ENCODE results near the gene ID4.

ID4 gene

DNA sequence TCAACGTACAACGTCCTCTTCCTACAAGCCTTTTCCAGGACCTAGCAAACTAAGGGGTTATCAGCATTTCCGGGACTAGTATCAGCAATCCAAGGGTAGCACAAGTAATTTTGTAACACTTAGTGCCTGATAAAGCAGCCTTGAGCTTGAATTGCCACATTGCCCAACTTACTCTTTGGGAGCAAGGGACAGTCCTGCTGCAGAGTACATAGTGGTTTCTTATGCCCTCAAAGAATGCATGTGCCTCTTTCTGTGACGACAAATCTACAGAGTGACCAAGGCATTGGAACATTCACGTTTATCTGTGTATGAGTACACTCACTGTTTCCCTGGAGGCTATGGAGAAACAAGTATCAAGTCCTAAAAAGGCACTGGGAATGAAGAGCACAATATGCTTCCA lies 3.2 kb upstream of the ID4 start:
- H2BK120ac ChIP-seq (ENCODE audit: low read depth, low read length), result no peak overlapping the region
- no peak overlapping the region for H3K18ac ChIP-seq (ENCODE audit: low read length)
- no peaks in the 10 kb centered on the region for H3K27me3 ChIP-seq (ENCODE audit: control insufficient read depth in 3 of 3, insufficient read depth in 3 of 3, low read depth in 1 of 3, low read length in 3 of 3)
- no peak overlapping the region for H3K4me3 ChIP-seq (ENCODE audit: low read length in 2 of 2)
- H3K4me1 ChIP-seq (ENCODE audit: control insufficient read depth in 2 of 2, insufficient read depth in 1 of 2, low read depth in 1 of 2, low read length in 2 of 2), result no peaks in the 10 kb centered on the region
- H2BK15ac ChIP-seq (ENCODE audit: low read length), result no peak overlapping the region
- H3K4ac ChIP-seq (ENCODE audit: low read length), result no peak overlapping the region
- no peak overlapping the region for H3K23ac ChIP-seq (ENCODE audit: low read depth, low read length, poor library complexity)
- no peak overlapping the region for H4K91ac ChIP-seq (ENCODE audit: low read depth, low read length, poor library complexity)
- H3K36me3 ChIP-seq (replicated peaks in 1 of 2; ENCODE audit: control insufficient read depth in 2 of 2, insufficient read depth in 2 of 2, low read length in 2 of 2), result peaks cover 0 to 3% of the 10 kb centered on the region in 2 donors
- no peak overlapping the region for H3K14ac ChIP-seq (ENCODE audit: low read length)
- H4K8ac ChIP-seq (ENCODE audit: low read depth, low read length), result no peak overlapping the region
- no peak overlapping the region for H2AFZ ChIP-seq (ENCODE audit: low read length)
- no peak overlapping the region for H3K27ac ChIP-seq (replicated peaks; ENCODE audit: low read length)
- no peaks in the 10 kb centered on the region for H3K9me3 ChIP-seq (replicated peaks in 1 of 2; ENCODE audit: control insufficient read depth in 2 of 2, insufficient read depth in 1 of 2, low read depth in 1 of 2, low read length in 2 of 2)
- no peak overlapping the region for H2BK5ac ChIP-seq (ENCODE audit: low read length)
- no peak overlapping the region for H2BK12ac ChIP-seq (ENCODE audit: low read length)
- no CpG with 5 or more reads among the region's 5 CpGs for WGBS, 2 donors (ENCODE audit: extremely low coverage in 2 of 2, insufficient read length in 2 of 2, insufficient replicate concordance in 1 of 2)
- no peak overlapping the region for H3K9ac ChIP-seq (ENCODE audit: low read depth, low read length, poor library complexity)
- no peak overlapping the region for H3K4me2 ChIP-seq (ENCODE audit: insufficient read depth, low read length, poor library complexity, severe bottlenecking)
- H3K79me1 ChIP-seq (ENCODE audit: low read depth, low read length), result peaks cover 10% of the 10 kb centered on the region
- DNase-seq (ENCODE audit: low spot score), result no peak
- no peak overlapping the region for H2AK5ac ChIP-seq (ENCODE audit: low read depth, low read length)

- Histone ChIP-seq H2AK5ac (ENCODE audit: low read depth, low read length) (no peak overlapping the region), H3K4me1 (ENCODE audit: control insufficient read depth in 2 of 2, insufficient read depth in 1 of 2, low read depth in 1 of 2, low read length in 2 of 2) (peaks cover 0 to 1% of the 10 kb centered on the region in 2 donors), H3K9me3 (replicated peaks in 1 of 2; ENCODE audit: control insufficient read depth in 2 of 2, insufficient read depth in 1 of 2, low read depth in 1 of 2, low read length in 2 of 2) (no peaks in the 10 kb centered on the region), H3K27ac (replicated peaks; ENCODE audit: low read length) (no peak overlapping the region), H4K91ac (ENCODE audit: low read depth, low read length, poor library complexity) (no peak overlapping the region), H2BK15ac (ENCODE audit: low read length) (no peak overlapping the region), H2BK12ac (ENCODE audit: low read length) (no peak overlapping the region), H2AFZ (ENCODE audit: low read length) (no peak overlapping the region), H3K23ac (ENCODE audit: low read depth, low read length, poor library complexity) (no peak overlapping the region), H3K14ac (ENCODE audit: low read length) (no peak overlapping the region), H3K79me1 (ENCODE audit: low read depth, low read length) (peaks cover 10% of the 10 kb centered on the region), H3K9ac (ENCODE audit: low read depth, low read length, poor library complexity) (no peak overlapping the region), H3K4me3 (ENCODE audit: low read length in 2 of 2) (no peak overlapping the region), H3K4me2 (ENCODE audit: insufficient read depth, low read length, poor library complexity, severe bottlenecking) (no peak overlapping the region), H3K36me3 (replicated peaks in 1 of 2; ENCODE audit: control insufficient read depth in 2 of 2, insufficient read depth in 2 of 2, low read length in 2 of 2) (peaks cover 0 to 12% of the 10 kb centered on the region in 2 donors), H4K8ac (ENCODE audit: low read depth, low read length) (no peak overlapping the region), H3K27me3 (ENCODE audit: control insufficient read depth in 3 of 3, insufficient read depth in 3 of 3, low read depth in 1 of 3, low read length in 3 of 3) (no peaks in the 10 kb centered on the region), H3K4ac (ENCODE audit: low read length) (no peak overlapping the region), H3K18ac (ENCODE audit: low read length) (no peak overlapping the region), H2BK120ac (ENCODE audit: low read depth, low read length) (no peak overlapping the region), H2BK5ac (ENCODE audit: low read length) (no peak overlapping the region)
- no peak for DNase-seq (ENCODE audit: low spot score)
- WGBS, 2 donors (ENCODE audit: extremely low coverage in 2 of 2, insufficient read length in 2 of 2, insufficient replicate concordance in 1 of 2), result 100% methylated on average over 1 of the region's 5 CpGs; no CpG with 5 or more reads in 1 of the 2 donors
These were observed 2.3 kb upstream of the ID4 start for GRCh38 chr6:19834858-19835257.

DNA sequence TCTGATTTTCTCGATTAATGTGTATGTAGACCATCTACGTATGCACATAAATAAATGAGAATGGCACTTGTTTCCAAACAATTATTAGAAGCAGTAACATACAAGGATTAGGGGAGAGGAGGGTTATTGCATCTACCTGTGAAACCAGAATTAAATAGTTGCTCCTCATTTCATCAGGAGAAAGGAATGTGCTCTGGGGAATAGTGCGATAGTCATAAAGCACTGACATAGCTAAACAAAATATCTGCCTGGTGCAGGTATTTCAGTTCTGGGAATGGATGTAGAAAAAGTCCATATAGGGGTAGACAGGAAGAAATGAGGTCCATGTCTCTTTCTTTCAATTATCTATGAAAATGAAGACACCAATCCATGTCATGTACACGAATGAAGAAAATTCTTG lies 1.6 kb upstream of the ID4 start:
- Histone ChIP-seq H2BK120ac (ENCODE audit: low read depth, low read length) (no peak overlapping the region), H3K4ac (ENCODE audit: low read length) (no peak overlapping the region), H2BK15ac (ENCODE audit: low read length) (no peak overlapping the region), H4K8ac (ENCODE audit: low read depth, low read length) (no peak overlapping the region), H3K4me2 (ENCODE audit: insufficient read depth, low read length, poor library complexity, severe bottlenecking) (no peak overlapping the region), H3K27me3 (ENCODE audit: control insufficient read depth in 3 of 3, insufficient read depth in 3 of 3, low read depth in 1 of 3, low read length in 3 of 3) (no peaks in the 10 kb centered on the region), H2AK5ac (ENCODE audit: low read depth, low read length) (no peak overlapping the region), H2AFZ (ENCODE audit: low read length) (no peak overlapping the region), H3K9me3 (replicated peaks in 1 of 2; ENCODE audit: control insufficient read depth in 2 of 2, insufficient read depth in 1 of 2, low read depth in 1 of 2, low read length in 2 of 2) (no peaks in the 10 kb centered on the region), H3K4me3 (ENCODE audit: low read length in 2 of 2) (no peak overlapping the region), H4K91ac (ENCODE audit: low read depth, low read length, poor library complexity) (no peak overlapping the region), H3K27ac (replicated peaks; ENCODE audit: low read length) (no peak overlapping the region), H3K14ac (ENCODE audit: low read length) (no peak overlapping the region), H2BK5ac (ENCODE audit: low read length) (no peak overlapping the region), H3K4me1 (ENCODE audit: control insufficient read depth in 2 of 2, insufficient read depth in 1 of 2, low read depth in 1 of 2, low read length in 2 of 2) (peaks cover 0 to 8% of the 10 kb centered on the region in 2 donors), H3K9ac (ENCODE audit: low read depth, low read length, poor library complexity) (no peak overlapping the region), H3K18ac (ENCODE audit: low read length) (no peak overlapping the region), H2BK12ac (ENCODE audit: low read length) (no peak overlapping the region), H3K79me1 (ENCODE audit: low read depth, low read length) (peaks cover 10% of the 10 kb centered on the region), H3K36me3 (replicated peaks in 1 of 2; ENCODE audit: control insufficient read depth in 2 of 2, insufficient read depth in 2 of 2, low read length in 2 of 2) (peaks cover 0 to 19% of the 10 kb centered on the region in 2 donors), H3K23ac (ENCODE audit: low read depth, low read length, poor library complexity) (no peak overlapping the region)
- WGBS, 2 donors (ENCODE audit: extremely low coverage in 2 of 2, insufficient read length in 2 of 2, insufficient replicate concordance in 1 of 2), result no CpG with 5 or more reads among the region's 4 CpGs
- no peak for DNase-seq (ENCODE audit: low spot score)

GRCh38 chr6:19837511-19838441 lies 606 bp downstream of the ID4 start:
- peak overlapping the region; percentile 83 for H3K4me2 ChIP-seq (ENCODE audit: insufficient read depth, low read length, poor library complexity, severe bottlenecking)
- peak overlapping the region; percentile 22 for H2BK12ac ChIP-seq (ENCODE audit: low read length)
- WGBS, 2 donors (ENCODE audit: extremely low coverage in 2 of 2, insufficient read length in 2 of 2, insufficient replicate concordance in 1 of 2), result no CpG with 5 or more reads among the region's 122 CpGs
- peak overlapping the region; percentile 46 for H2AK5ac ChIP-seq (ENCODE audit: low read depth, low read length)
- H3K9me3 ChIP-seq (replicated peaks in 1 of 2; ENCODE audit: control insufficient read depth in 2 of 2, insufficient read depth in 1 of 2, low read depth in 1 of 2, low read length in 2 of 2), result no peaks in the 10 kb centered on the region
- peak overlapping the region; percentile 91 for H3K23ac ChIP-seq (ENCODE audit: low read depth, low read length, poor library complexity)
- H3K9ac ChIP-seq (ENCODE audit: low read depth, low read length, poor library complexity), result peak overlapping the region; percentile 95
- peak overlapping the region; percentile 17 for H4K8ac ChIP-seq (ENCODE audit: low read depth, low read length)
- H4K91ac ChIP-seq (ENCODE audit: low read depth, low read length, poor library complexity), result no peak overlapping the region
- H3K27ac ChIP-seq (replicated peaks; ENCODE audit: low read length), result peak overlapping the region; percentile 69
- peaks cover 3 to 27% of the 10 kb centered on the region in 2 donors for H3K4me1 ChIP-seq (ENCODE audit: control insufficient read depth in 2 of 2, insufficient read depth in 1 of 2, low read depth in 1 of 2, low read length in 2 of 2)
- H2BK15ac ChIP-seq (ENCODE audit: low read length), result peak overlapping the region; percentile 99
- H2AFZ ChIP-seq (ENCODE audit: low read length), result peak overlapping the region; percentile 68
- H3K18ac ChIP-seq (ENCODE audit: low read length), result peak overlapping the region; percentile 97
- DNase-seq (ENCODE audit: low spot score), result peak; percentile 61
- peaks cover 10% of the 10 kb centered on the region for H3K79me1 ChIP-seq (ENCODE audit: low read depth, low read length)
- peak overlapping the region; percentile 91 to 94 for H3K4me3 ChIP-seq (ENCODE audit: low read length in 2 of 2)
- no peak overlapping the region for H2BK120ac ChIP-seq (ENCODE audit: low read depth, low read length)
- peaks cover 0 to 23% of the 10 kb centered on the region in 2 donors for H3K36me3 ChIP-seq (replicated peaks in 1 of 2; ENCODE audit: control insufficient read depth in 2 of 2, insufficient read depth in 2 of 2, low read length in 2 of 2)
- H2BK5ac ChIP-seq (ENCODE audit: low read length), result peak overlapping the region; percentile 75
- H3K4ac ChIP-seq (ENCODE audit: low read length), result no peak overlapping the region
- H3K27me3 ChIP-seq (ENCODE audit: control insufficient read depth in 3 of 3, insufficient read depth in 3 of 3, low read depth in 1 of 3, low read length in 3 of 3), result no peaks in the 10 kb centered on the region
- H3K14ac ChIP-seq (ENCODE audit: low read length), result peak overlapping the region; percentile 97
